A204.1 (cell line): ENCODE data around the gene B4GALT2.

Experiments
- FAIRE-seq: peaks from 2 replicates; lab custom pipeline; 2012; peaks lifted over from hg19 to GRCh38; lab: Jason Lieb, UNC

Gene B4GALT2

GRCh38 chr1:43978551-43979260 is at the start of gene B4GALT2:
TSS of gene B4GALT2 (plus strand) at chr1:43979210. CDS start at chr1:43981161, 1,951 bp downstream.
- FAIRE-seq, result no peak

DNA sequence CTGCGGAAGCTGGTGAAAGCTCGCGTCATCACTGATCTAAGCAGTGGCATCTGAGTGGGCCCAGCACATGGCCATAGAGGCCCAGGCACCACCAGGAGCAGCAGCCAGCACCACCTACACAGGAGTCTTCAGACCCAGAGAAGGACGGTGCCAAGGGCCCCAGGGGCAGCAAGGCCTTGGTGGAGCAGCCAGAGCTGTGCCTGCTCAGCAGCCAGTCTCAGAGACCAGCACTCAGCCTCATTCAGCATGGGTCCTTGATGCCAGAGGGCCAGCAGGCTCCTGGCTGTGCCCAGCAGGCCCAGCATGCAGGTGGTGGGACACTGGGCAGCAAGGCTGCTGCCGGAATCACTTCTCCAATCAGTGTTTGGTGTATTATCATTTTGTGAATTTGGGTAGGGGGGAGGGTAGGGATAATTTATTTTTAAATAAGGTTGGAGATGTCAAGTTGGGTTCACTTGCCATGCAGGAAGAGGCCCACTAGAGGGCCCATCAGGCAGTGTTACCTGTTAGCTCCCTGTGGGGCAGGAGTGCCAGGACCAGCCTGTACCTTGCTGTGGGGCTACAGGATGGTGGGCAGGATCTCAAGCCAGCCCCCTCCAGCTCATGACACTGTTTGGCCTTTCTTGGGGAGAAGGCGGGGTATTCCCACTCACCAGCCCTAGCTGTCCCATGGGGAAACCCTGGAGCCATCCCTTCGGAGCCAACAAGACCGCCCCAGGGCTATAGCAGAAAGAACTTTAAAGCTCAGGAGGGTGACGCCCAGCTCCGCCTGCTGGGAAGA is 48.7 kb upstream of the B4GALT2 start:
- no peak for FAIRE-seq

- FAIRE-seq, result no peak
These were observed 48.1 kb upstream of the B4GALT2 start for GRCh38 chr1:43930949-43931275.

- FAIRE-seq, result no peak
These were observed 47.0 kb upstream of the B4GALT2 start for GRCh38 chr1:43931711-43932660.

DNA sequence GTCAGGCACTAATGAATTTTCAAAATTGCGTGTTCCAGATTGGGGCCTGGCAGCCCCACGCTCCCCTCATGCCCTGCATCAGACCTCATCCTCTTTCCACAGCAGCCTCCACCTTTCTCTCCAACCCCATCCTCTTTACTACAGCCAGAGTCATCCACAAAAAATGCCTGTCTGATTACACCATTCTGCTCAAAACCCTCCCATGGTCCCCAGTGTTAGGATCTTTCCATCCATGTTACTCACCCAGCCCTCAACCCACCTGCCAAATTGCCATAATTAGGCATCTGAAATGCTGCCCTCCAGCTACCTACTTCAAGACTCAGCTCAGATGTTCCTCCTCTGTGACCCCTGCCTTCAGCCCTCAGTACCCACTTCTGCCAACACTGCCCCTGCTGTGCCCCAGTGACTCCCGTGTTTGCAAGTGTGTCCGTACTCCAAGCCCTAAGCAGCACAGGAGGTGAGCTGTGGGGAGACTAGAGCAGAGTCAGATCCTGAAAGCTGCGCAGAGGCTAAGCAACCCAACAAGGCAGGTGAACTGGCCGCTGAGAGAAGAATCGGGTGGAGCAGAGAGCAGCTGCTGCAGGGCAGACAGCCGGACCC is 46.1 kb upstream of the B4GALT2 start:
- FAIRE-seq, result no peak

DNA sequence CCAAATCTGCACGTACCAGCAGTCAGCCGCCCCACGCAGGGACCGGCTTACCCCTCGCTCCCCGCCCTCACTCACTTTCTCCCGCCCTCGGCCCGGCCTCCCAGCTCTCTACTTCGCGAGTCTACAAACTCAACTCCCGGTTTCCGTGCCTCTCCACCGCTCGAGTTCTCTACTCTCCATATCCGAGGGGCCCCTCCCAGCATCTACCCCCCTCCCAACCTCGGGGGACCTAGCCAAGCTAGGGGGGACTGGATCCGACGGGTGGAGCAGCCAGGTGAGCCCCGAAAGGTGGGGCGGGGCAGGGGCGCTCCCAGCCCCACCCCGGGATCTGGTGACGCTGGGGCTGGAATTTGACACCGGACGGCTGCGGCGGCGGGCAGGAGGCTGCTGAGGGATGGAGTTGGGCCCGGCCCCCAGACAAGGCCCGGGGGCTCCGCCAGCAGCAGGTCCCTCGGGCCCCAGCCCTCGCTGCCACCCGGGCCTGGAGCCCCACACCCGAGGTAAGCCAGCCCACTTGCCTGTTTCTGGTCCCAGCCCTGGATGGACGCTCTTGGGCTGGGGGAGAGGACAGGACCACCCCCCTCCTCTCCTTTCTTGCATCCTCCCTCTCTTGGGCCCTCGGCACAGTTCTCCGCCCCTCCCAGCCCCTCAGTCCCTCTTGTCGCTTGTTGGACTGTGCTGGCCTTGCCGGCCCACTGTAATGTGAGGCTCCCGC is 45.5 kb upstream of the B4GALT2 start, which contains the start of gene ARTN:
TSS of gene ARTN (plus strand) at position 416 of the 715 bp plus-strand sequence. CDS start 1,856 bp downstream, outside the sequence.
- FAIRE-seq, result no peak

DNA sequence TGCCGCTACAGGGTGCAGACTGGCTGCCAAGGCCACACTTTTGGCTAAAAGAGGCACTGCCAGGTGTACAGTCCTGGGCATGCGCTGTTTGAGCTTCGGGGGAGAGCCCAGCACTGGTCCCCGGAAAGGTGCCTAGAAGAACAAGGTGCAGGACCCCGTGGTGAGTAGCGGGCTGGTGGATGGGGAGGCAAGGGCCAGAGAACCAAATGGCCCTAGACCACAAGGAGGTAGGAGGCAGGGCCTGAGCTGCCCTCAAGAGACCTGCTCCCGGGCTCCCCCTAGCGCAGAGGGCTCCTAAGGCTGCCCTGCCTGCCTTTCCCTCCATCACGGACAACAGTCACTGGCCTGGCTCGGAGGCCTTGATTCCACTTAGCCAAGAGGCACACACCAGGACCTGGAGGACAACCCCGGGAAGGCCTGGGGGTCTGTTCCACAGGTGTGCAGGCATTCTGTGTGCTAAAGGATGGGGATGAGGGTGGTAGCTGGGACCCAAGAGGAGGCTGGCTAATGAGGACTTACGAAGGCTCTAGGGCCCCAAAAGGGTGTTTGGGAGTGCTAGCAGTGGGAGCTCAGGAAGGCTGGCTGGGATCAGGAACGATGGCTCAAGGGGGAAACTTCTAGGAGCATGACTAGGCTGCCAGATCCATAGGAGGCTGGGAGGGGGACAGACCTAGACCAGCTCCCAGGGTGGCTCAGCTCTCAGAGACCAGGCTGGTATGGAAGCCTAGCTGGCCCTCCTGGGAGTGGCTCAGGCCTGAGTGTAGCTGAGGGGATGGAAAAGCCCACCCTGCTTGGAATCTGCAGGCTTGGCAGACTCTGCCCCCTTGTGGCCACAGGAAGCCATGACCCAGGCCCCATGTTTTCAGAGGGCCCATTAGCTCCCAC is 44.7 kb upstream of the B4GALT2 start:
- no peak for FAIRE-seq

- FAIRE-seq, result no peak
These were observed 44.1 kb upstream of the B4GALT2 start for GRCh38 chr1:43934986-43935324.

DNA sequence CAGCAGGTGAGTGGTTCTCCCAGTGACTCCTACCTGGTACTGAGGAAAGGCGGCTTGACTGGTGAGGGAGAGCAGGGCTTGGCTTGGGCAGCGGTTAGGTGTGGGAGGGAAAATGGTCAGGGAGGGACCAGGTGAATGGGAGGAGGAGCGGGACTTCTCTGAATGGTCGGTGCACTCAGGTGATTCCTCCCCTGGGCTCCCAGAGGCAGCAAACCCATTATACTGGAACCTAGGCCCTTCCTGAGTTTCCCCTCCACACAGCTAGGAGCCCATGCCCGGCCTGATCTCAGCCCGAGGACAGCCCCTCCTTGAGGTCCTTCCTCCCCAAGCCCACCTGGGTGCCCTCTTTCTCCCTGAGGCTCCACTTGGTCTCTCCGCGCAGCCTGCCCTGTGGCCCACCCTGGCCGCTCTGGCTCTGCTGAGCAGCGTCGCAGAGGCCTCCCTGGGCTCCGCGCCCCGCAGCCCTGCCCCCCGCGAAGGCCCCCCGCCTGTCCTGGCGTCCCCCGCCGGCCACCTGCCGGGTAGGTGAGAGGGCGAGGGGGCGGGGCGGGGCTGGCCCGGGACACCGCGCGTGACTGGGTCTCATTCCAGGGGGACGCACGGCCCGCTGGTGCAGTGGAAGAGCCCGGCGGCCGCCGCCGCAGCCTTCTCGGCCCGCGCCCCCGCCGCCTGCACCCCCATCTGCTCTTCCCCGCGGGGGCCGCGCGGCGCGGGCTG is 43.1 kb upstream of the B4GALT2 start:
- no peak for FAIRE-seq

GRCh38 chr1:43936431-43937151 is 42.4 kb upstream of the B4GALT2 start:
- FAIRE-seq, result no peak

- FAIRE-seq, result no peak
These were observed 41.7 kb upstream of the B4GALT2 start for GRCh38 chr1:43937179-43937865.

GRCh38 chr1:43938383-43938782 is 40.6 kb upstream of the B4GALT2 start:
- FAIRE-seq, result no peak

DNA sequence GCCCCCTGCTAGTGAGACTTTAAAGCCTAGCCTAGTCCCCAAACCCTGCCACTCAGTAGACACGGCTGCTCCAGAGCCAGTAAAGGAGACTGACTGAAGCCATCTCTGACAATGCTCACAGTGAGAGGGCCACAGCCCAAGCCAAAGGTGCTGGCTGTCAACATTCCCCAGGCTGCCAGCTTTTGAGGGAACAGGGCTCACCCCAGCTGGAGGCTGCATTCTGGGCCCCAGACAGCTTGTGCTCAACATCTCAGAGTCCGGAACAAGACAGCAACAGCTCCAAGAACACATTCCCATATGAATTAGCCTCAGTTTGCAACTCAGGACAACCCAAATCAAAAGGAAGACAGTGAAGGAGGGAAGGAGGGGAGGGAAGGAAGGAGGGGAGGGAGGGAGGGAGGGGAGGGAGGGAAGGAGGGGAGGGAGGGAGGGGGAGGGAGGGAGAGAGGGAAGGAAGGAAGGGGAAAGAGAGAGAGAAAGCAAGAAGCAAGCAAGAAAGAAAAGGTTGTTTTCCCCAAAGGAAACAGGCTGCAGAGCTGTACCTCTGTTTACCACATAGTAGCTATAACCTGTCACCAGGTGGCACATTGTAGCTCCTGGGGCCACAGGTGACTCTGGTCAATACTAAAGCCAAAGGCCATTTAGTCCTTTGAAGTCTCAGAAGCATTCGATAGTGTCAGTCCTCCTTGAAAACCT is 40.0 kb upstream of the B4GALT2 start:
- FAIRE-seq, result no peak

DNA sequence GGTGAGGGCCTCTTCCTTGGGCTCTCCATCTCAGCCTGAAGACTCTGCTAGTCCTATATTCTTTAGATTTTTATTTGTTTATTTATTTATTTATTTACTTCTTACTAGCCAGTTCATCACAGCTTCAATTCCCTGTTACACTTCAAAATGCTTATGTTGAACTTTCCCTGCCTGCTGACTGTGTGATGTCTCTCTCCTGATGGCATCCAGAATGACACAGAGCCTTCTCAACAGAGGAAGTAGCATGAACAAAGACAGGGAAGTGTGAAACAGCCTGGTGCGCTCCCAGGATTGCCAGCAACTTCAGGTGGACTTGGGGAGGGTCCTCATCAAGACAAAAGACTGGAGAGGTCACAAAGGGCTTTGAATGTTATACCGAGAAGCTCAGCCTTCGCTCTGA is 36.6 kb upstream of the B4GALT2 start:
- no peak for FAIRE-seq

GRCh38 chr1:43944860-43945259 is 34.1 kb upstream of the B4GALT2 start:
- no peak for FAIRE-seq

DNA sequence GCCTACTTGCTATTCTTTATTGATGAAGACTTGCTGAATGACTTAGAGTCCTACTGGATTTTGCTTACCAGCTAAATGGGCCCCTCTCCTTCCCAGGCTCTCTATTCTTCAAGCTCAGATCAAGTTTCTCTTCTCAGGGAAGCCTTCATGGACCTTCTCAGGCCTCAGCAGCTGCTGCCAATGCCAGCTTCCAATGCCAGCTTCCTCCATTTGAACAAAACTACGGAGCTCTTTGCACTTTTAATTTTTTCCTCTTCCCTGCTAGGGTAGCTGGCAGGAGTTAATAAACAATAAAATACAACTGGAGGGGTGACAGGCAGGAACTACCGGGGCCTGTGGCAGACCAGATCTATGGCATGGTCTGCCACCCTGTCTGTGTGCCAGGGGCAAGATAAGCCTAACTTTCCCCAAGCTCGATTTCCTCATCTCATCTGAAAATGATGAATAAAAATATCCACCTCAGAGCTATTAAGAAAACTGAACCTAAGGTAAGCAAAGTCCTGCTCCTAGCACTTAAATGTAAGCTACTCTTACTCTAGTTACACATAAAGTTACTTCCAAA is 33.3 kb upstream of the B4GALT2 start:
- FAIRE-seq, result no peak

- peak; percentile 46 for FAIRE-seq
These were observed 32.6 kb upstream of the B4GALT2 start, which contains the start of gene IPO13 for GRCh38 chr1:43946236-43947060. TSS of gene IPO13 (plus strand) at chr1:43946950. CDS start at chr1:43947601, 651 bp downstream.
